Inflammatory macrophage (primary cell): Measurements from ENCODE around the gene SLC16A12.

Experiments
- DNase-seq, 2 donors: peaks; one replicate each; pipeline ENCODE4 v3.0.0-alpha.2; 2020 to 2022

SLC16A12 gene

DNA sequence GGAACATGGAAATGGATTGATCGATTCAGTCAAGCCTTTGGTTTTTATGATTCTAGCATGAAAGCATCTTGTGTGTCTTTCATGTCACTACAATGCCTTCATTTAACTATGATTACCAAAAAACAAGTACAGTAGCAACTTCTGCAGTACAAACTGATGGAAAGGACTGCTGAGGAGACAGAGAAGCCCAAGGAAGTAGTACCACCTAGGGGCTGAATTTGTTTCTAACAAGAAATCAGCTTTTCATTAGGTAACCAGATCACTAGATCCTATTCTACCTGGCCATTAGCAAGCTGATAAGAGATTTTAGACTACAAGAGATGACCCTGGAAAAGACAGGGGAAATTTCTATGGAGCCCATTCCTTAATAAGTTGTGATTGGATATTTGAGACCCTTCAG is 146.1 kb downstream of the SLC16A12 start:
- DNase-seq = no peak

DNA sequence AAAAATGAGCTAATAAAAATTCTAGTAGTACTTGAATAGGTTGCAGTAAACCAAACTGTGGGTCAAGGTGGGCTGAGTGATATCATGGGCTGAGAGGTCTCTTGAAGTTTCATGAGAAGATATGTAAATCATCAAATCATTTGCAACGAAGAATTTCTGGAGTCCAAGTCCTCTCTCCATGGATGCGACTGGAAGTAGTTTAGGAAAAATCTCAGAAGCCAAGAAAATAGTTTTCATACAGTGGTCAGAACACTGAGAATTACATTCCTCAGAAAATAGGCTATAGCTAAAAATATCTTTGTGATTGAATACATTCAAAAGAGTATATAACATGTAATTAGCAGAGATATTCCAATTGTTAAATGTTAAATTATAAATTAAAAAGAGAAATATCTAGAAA is 146.6 kb downstream of the SLC16A12 start:
- DNase-seq = no peak

DNA sequence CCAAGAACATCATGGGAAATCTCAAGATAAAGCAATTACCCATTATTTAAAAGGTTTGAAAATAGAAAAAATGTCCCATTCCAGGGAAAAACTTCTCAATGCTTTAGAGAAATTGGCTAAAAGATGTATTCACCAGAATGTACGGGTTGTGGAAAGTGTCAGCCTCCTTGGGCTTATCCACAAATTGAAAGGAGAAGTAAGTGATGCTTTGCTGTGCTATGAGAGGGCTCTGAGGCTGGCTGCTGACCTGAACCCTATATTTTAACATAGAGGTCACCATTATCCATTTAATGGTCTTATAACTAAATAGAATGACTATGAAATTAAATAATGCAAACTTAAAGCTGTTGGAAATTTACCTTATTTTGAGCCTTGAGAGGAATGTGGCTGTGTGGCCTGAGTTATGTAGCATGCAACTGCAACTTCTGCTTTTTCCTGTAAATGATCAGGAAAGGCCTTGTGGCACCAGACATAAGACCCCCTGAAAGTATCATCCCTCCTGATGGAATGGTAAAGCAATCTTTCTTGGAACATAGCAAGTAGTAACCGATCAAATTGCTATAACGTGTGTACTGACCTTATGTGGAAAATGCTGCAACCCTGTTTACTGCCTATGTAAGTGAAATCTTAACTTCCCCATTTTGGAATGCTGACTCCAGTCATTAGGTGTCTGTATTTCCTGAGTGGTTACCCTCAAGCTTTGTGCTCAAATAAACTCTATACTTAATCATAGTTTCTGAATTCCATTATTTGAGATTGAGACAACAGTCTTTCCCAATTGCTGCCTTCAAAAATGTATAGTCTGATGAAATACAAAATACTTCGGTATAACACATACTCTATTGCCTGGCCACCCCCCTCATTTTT is 150.7 kb downstream of the SLC16A12 start:
- peak; percentile 70 to 88 for DNase-seq

DNA sequence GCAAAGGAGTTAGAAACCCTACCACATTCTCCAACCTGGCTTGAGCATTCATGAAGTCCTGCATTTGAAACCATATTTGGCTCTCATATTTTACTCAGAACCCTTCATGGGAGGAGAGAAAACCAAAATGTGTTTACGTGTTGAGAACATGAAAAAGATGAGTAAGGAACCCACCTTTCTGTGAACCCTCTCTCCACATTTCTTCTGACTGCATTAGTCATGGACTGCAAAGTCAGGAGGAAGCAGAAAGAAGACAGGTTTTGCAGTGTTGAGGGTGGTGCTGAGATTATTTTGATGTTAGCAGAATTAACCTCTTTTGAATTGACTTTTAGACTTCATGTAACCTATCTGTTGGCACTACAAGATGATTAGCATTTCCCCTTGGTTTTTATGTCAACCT is 152.6 kb downstream of the SLC16A12 start:
- no peak for DNase-seq
